Activated T-cell treated with anti-CD3 and anti-CD28 coated beads, Interleukin-2, amount 50 U/mL, for 1 hour (primary cell): Measurements from ENCODE around the gene MUC2.

ENCODE experiments used
- DNase-seq: peaks from one replicate; pipeline ENCODE4 v3.0.0-alpha.2; 2020

Gene MUC2

GRCh38 chr11:1088927-1089737, 14.5 kb downstream of the MUC2 start:
- DNase-seq: no peak

GRCh38 chr11:1089738-1090599, 15.3 kb downstream of the MUC2 start:
- DNase-seq: no peak

- no peak for DNase-seq
Measured at GRCh38 chr11:1090600-1091331, 16.1 kb downstream of the MUC2 start.

GRCh38 chr11:1091332-1092083, 16.8 kb downstream of the MUC2 start:
- DNase-seq: no peak

GRCh38 chr11:1092145-1092670, 17.5 kb downstream of the MUC2 start:
- DNase-seq: no peak

GRCh38 chr11:1092919-1093318, 18.2 kb downstream of the MUC2 start:
- no peak for DNase-seq

GRCh38 chr11:1099519-1100355, 25.1 kb downstream of the MUC2 start:
- DNase-seq: no peak

- DNase-seq: no peak
Measured at GRCh38 chr11:1100417-1101245, 26.0 kb downstream of the MUC2 start.

GRCh38 chr11:1101318-1102089, 26.8 kb downstream of the MUC2 start:
- no peak for DNase-seq

GRCh38 chr11:1102221-1102971, 27.7 kb downstream of the MUC2 start:
- no peak for DNase-seq

- DNase-seq: no peak
Measured at GRCh38 chr11:1102996-1103395, 28.3 kb downstream of the MUC2 start.

- no peak for DNase-seq
Measured at GRCh38 chr11:1103401-1104360, 29.0 kb downstream of the MUC2 start.

- no peak for DNase-seq
Measured at GRCh38 chr11:1104411-1105182, 29.9 kb downstream of the MUC2 start.

GRCh38 chr11:1105183-1105565, 30.5 kb downstream of the MUC2 start:
- DNase-seq: no peak

- DNase-seq: no peak
Measured at GRCh38 chr11:1106387-1106786, 31.7 kb downstream of the MUC2 start.

GRCh38 chr11:1107316-1108245, 32.9 kb downstream of the MUC2 start:
- no peak for DNase-seq
